GM21786 (cell line): ENCODE measurements around the gene ADGRV1.
"Not testable (repeated sequence)": the region's sequence is repeated elsewhere in the genome, so short reads cannot be mapped to it uniquely, and the experiment has no call there.

Source experiments
- ATAC-seq: cut with Tn5 transposase; IDR thresholded peaks from one replicate; pipeline ENCODE4 v1.9.1; 2021; ENCODE audit not compliant: unreplicated experiment

Gene ADGRV1

DNA sequence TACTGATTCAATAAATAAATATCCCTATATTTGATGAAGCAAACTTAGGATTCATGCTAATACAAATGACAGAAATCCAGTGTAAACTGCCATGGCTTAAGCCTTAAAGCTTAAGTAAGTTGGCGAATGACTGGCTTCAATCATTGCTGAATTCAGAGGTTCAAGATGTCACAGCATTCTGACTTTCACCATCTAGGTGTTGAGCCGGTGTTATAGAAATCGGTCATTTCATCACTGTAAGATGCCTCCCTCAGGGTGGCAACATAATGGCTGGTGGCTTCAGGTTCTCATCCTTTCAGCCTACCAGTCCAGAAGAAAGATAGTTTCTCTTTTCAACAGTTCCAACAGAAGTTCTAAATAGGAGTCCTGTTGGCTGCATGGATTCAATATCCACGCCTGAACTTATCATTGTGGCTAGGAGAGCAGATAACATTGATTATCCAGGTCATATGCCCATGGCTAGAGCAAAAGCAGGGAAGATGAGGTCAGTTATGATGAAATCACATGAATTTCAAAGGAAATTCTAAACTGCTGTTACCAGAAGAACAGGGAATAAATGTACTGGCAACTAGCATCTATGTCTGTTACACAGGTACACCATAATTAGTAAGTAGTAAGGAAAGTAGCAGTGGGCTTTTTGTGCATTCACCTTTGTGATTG, 460.2 kb downstream of the ADGRV1 start:
- no peak for ATAC-seq

DNA sequence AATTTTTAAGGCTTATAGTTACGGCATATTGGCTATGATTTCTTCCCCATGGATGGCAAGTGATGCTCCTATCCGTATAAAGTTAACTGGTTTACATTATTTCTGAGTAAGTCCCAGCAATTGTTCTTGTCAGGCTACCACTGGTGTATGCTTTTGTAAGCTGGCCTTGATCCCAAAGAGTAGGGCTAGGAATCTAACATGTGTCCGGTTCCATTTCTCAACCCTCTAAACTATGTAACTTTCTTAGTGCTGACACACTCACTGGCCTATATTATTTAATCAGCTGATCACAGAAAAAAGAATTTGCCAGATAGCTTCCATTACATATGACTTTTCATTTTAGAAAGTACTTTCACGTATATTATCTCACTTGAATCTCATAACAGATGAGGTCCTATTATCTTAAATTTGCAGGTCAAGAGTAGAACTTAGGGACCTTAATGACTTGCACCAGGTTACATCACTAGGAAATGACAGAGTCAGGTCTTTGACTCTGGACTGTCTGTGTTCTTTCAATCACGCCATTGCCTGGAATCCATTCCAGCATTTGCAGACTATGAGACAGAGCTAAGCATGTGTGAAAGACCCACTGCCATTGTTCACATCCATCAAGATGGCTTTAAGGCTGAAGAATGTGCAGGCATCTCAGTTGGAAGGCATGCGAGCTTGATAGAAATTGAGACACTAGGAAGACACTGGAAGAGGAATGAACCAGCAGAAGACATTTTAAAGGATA, 461.6 kb downstream of the ADGRV1 start:
- no peak for ATAC-seq

- no peak for ATAC-seq
Measured at GRCh38 chr5:91022518-91022917, 463.9 kb downstream of the ADGRV1 start.

DNA sequence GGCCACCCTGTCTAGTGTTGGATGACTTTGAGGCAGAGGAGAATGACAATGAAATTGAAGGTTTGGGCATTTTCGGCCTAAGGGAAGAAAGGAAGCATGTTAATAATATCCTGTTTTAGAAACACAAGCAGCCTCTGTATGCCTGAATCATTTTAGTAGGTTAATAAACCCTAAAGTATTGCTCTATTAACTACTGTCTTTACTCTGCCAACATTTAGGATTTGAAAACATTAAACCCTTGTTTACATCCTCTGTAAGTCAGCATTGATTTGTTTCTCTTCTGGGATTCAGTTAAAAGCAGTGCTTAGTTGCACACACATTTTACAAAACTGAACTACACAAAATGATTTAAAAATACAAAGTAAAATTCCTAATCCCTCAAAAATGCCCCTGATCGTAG, 465.6 kb downstream of the ADGRV1 start:
- ATAC-seq = no peak

DNA sequence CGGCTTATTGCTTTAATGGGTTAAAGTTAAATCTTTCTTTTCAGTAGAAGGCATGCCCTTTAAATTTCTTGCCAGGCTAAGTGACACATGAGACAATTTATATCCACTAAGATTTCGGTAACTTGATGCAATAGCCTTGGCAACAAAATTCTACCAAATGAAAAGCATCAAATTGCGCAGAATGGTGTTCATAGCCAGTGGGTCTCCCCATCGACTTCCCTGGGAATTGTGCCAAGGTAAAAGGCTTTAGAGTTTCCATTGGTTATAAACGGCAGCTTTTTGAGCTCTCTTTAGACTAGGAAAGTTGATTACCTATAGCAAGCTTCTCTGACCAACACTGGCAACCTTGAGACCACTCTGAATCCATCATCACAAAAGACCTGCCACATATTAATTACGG, 466.1 kb downstream of the ADGRV1 start:
- ATAC-seq = no peak

GRCh38 chr5:91025449-91025848, 466.9 kb downstream of the ADGRV1 start:
- no peak for ATAC-seq

DNA sequence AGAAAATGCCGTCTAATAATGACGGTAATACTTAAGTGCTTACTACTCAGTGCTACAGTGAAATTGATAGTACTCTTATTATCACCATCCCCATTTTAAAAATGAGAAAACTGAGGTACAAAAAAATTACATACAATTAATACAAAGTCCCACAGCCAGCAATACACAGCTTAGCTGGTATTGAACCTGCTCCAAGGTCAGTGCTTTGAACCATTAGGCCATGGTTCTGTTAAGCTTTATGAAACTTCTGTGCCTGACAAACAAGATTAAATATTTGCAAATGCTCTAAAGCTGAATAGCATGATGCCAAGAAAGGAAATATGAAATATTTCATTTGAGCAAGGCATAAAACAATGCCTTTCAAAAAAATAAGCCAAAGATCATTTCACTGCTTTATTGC, 467.4 kb downstream of the ADGRV1 start:
- no peak for ATAC-seq

- no peak for ATAC-seq
Measured at GRCh38 chr5:91026466-91026865, 467.9 kb downstream of the ADGRV1 start.

DNA sequence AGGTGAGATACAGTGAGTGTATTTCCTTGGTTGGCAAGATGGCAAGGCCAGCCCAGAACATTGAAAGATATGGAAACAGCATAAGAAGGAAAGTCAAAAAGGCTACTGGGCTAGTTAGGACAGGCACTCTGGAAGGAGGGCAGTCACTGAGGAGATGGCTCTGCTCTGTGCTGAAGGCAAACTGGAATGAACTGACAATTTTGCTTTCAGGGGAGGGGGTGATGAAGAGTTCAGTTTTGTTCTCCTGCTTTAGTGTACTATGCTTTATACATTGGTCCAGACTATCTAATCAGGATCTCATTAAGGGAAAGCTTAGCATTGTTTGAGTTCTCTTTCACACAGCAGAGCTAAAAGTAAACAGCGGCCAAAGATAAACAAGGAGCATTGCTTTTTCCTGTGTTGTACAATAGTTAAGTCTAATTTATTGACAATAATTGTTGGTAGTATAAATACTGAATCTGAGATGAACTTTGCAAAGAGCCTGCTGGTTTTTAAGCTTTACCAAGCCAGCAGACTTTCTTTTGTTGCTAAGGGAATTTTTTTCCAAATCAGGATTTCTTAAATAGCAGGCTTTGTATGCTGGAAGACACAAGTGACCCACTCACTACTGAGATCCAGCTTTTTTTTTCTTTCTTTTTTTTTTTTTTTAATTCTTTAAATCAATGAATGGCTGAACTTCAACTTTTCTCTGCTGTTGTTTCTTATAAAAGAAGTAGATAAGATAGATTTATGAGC, 469.0 kb downstream of the ADGRV1 start:
- ATAC-seq = no peak

DNA sequence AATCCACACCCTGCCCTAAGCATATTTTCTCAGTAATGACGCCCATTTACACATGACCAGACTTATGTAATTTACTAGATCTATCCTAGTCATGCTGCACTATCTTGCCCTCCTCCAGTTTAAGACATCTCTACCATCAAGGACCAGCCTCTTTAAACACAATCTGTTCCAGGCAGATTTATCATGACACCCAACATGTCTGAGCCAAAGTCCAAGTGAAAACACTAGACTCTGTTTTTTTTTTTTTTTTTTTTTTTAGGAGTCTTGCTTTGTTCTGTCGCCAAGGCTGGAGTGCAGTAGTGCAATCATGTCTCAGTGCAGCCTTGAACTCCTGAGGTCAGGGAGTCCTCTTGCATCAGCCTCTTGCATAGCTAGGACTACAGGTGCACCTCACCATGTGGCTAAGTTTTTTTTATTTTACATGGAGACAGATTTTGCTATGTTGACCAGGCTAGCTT, 469.9 kb downstream of the ADGRV1 start:
- no peak for ATAC-seq

GRCh38 chr5:91030521-91031401, 472.2 kb downstream of the ADGRV1 start:
- ATAC-seq = no peak

GRCh38 chr5:91031402-91031752, 472.8 kb downstream of the ADGRV1 start:
- ATAC-seq = no peak

DNA sequence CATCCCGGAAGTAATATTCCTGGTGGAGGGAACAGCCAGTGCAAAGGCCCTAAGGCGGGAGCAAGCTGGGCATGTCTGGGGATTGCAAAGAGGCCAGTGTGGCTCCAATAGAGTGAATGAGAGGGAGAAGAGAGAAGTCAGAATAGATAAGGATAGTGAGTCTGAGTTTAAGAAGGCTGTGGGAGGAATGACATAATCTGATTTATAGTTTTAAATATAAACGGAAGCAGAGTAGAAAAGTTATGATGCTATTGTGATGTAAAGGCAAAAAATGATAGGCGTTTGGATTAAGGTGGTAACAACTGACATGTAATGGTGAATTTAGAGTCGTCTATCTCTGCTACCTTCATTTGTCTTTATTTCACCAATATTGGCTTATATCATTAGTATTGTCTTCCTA, 473.5 kb downstream of the ADGRV1 start:
- ATAC-seq = no peak

- ATAC-seq = no peak
Measured at GRCh38 chr5:91033370-91033769, 474.8 kb downstream of the ADGRV1 start.

DNA sequence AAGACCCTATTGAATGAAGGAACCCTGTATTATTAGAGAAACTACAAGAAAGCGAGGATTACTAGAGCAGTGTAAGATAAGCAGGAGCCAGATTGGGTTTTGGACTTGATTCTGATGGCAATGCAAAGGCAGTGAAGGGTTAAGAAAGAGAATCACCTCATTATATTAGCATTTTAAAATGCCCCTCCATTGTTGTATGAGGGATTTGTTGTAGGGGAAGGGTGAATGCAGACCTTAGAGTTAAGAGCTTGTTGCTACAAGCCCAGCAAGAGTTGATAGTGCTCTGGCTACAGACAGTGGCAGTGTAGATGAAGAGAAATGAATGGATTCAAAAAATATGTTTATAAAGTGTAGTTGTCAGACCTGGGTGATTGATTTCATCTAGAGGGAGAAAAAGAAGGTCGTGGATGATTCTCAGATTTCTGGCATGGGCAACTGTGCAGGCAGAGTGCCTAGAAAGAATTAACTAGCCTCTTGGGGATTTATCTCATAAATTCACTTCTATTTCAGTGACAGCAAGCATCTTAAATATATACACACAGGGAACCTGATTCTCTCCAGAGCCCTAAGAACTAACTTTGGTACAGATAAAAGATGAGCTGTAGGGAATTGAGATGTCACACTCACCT, 479.7 kb downstream of the ADGRV1 start:
- no peak for ATAC-seq

DNA sequence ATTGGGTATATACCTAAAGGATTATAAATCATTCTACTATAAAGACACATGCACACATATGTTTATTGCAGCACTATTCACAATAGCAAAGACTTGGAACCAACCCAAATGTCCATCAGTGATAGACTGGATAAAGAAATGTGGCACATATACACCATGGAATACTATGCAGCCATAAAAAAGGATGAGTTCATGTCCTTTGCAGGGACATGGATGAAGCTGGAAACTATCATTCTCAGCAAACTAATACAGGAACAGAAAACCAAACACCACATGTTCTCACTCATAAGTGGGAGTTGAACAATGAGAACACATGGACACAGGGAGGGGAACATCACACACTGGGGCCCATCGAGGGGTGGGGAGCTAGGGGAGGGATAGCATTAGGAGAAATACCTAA, 482.5 kb downstream of the ADGRV1 start:
- not testable (repeated sequence) for ATAC-seq

- no peak for ATAC-seq
Measured at GRCh38 chr5:91042247-91042935, 483.8 kb downstream of the ADGRV1 start.

DNA sequence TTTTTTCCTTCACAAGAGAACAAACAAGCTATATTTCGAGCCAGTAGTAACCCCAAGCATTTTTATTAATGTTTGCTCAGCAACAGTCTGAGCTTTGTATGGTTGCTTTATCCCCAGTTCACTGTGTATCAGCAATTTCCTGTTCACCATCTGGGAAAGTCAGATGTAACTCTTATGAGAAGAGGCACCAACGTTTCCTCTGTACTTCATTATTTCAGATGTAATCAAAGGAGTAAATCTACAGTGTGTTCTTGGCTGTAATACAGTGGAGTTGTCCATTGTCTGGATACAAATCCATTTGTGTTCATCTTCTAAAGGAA, 484.3 kb downstream of the ADGRV1 start:
- ATAC-seq = no peak

GRCh38 chr5:91048073-91048472, 489.5 kb downstream of the ADGRV1 start:
- no peak for ATAC-seq

DNA sequence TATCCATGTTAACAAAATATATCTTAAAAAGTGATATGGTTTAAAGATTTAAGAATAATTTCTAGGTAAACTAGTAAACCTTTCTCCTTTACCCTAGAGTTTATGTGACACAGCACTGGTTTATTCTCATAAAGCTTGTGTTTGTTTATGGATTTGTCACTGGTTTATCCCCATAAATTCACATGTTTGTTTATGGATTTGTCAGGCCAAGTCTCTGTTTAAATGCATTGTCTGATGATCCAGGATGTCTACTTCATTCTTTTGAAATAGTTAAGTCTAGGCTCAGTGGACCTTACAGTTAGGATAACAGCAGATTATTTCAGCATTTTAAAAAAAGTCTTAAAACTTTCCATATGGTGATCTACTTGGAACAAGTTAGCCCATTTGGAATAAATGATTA, 490.5 kb downstream of the ADGRV1 start:
- ATAC-seq = no peak
